HUDEP-2 (cell line): Measurements from ENCODE around the gene KMT2C.
"Not testable (repeated sequence)": the region's sequence is repeated elsewhere in the genome, so short reads cannot be mapped to it uniquely, and the experiment has no call there.

Source experiments
- DNase-seq, 76 experiments: peaks; one replicate each; lab custom pipeline; 2025; ENCODE audit not compliant: unreplicated experiment in 76 of 76; lab: John Stamatoyannopoulos, UW

The KMT2C gene

DNA sequence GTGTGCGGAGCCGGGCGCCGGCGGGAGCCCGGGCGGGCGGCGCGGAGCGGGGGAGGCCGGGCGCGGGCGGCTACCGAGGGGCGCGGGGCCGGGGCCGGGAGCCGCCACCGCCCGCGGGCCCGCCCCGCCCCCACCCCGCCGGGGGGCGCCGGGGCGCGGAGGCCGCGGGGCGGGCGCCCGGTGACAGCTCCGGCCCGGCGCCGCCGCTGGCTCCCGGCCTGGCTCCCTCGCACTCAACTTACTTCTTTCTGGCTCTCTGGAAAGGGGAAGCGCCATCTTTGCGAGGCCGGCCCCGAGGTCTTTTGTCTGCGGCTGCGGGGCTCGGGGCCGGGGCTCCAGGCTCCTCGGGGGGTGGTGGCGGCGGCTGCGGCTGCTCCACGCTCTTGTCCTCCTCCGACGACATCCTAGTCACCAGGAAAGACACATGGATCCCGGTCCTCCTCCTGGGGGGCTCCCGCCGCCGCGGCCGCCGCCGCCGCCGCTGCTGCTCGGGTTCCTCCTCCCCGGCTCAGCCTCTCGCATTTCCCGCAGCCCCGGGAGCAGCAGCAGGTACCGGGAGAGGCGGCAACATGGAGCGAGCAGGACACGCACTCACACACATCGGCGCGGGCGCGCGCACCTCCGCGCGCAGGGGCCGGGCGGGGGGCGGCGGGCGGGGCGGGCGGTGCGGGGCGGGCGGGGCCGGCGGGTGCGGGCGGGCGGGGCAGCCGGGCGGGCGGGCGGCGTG lies at the start of gene KMT2C:
Gene KMT2C (minus strand): TSS at position 620 of the 727 bp plus-strand sequence. CDS start 217 bp downstream, at position 403.
- DNase-seq: peak in 29 of 76 experiments; percentile 7 to 48 (median 30)

DNA sequence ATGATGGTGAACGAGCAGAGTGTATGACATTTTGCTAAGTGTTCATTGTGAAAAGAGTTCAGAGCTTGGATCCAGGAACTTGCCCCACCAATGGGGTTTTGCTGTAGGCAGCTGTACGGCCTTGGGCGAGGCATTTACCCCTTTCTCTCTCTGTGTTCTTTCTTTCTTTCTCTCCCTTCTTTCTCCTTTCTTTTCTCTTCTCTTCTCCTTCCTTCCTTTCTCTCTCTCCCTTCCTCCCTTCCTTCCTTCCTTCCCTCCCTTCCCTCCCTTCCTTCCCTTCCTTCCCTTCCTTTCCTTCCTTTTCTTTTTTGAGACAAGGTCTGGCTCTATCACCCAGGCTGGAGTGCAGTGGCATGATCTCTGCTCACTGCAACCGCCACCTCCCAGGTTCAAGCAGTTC lies 45.3 kb upstream of the KMT2C start:
- DNase-seq: no peak

GRCh38 chr7:152480664-152481063 lies 44.9 kb upstream of the KMT2C start:
- DNase-seq: no peak

DNA sequence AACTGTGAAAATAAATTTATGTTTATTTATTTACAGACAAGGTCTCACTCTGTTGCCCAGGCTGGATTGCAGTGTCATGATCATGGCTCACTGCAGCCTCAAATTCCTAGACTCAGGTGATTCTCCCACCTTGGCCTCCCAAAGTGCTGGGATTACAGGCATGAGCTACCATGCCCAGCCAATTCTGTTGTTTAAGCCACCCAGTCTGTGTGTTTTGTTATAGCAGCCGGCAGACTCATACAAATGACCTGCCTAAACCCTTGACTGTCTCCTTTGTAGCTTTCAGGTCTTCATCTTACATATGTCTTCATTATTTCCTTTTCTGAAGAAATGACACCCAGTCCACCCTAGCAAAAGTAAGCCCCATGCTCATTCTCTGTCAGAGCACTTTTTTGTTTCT lies 43.8 kb upstream of the KMT2C start:
- no peak for DNase-seq

- DNase-seq: no peak
These were observed 42.3 kb upstream of the KMT2C start for GRCh38 chr7:152478140-152478539.

- no peak for DNase-seq
These were observed 41.3 kb upstream of the KMT2C start for GRCh38 chr7:152477079-152477478.

- no peak for DNase-seq
These were observed 40.7 kb upstream of the KMT2C start for GRCh38 chr7:152476551-152476950.

DNA sequence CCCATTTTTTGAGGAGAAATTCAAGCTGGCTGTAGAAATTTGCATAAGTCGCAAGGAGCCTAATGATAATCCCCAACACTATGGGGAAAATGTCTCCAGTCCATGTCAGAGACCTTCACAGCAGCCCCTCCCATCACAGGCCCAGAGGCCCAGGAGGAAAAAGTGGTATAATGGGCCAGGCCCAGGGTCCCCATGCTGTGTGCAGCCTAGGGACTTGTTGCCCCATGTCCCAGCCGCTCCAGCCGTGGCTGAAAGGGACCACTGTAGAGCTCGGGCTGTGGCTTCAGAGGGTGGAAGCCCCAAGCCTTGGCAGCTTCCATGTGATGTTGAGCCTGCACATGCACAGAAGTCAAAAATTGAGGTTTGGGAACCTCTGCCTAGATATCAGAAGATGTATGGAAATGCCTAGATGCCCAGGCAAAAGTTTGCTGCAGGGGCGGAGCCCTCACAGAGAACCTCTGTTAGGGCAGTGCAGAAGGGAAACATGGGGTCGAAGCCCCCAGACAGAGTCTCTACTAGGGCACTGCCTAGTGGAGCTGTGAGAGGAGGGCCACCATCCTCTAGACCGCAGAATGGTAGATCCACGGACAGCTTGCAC lies 35.3 kb upstream of the KMT2C start:
- DNase-seq: not testable (repeated sequence)

DNA sequence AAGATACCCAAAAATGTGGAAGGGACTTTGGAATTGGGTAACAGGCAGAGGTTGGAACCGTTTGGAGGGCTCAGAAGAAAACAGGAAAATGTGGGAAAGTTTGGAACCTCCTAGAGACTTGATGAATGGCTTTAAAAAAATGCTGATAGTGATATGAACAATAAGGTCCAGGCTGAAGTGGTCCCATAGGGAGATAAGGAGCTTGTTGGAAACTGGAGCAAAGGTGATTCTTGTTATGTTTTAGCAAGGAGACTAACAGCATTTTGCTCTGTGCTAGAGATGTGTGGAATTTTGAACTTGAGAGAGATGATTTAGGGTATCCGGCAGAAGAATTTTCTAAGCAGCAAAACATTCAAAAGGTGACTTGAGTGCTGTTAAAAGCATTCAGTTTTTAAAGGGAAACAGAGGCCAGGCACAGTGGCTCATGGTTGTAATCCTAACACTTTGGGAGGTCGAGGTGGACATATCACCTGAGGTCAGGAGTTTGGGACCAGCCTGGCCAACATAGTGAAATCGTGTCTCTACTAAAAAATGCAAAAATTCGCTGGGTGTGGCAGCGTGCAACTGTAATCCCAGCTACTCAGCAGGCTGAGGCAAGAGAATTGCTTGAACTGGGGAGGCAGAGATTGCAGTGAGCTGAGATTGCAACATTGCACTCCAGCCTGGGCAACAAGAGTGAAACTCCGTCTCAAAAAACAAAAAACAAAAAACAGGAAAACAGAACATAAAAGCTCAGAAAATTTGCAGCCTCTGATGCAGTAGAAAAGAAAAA lies 34.6 kb upstream of the KMT2C start:
- DNase-seq: not testable (repeated sequence)

GRCh38 chr7:152469576-152469975 lies 33.8 kb upstream of the KMT2C start:
- DNase-seq: not testable (repeated sequence)

GRCh38 chr7:152467225-152467624 lies 31.4 kb upstream of the KMT2C start:
- DNase-seq: no peak

GRCh38 chr7:152465119-152465387 lies 29.2 kb upstream of the KMT2C start:
- peak in 1 of 76 experiments; percentile 40 for DNase-seq

GRCh38 chr7:152464312-152465118 lies 28.7 kb upstream of the KMT2C start:
- DNase-seq: peak in 63 of 76 experiments; percentile 4 to 79 (median 52)

DNA sequence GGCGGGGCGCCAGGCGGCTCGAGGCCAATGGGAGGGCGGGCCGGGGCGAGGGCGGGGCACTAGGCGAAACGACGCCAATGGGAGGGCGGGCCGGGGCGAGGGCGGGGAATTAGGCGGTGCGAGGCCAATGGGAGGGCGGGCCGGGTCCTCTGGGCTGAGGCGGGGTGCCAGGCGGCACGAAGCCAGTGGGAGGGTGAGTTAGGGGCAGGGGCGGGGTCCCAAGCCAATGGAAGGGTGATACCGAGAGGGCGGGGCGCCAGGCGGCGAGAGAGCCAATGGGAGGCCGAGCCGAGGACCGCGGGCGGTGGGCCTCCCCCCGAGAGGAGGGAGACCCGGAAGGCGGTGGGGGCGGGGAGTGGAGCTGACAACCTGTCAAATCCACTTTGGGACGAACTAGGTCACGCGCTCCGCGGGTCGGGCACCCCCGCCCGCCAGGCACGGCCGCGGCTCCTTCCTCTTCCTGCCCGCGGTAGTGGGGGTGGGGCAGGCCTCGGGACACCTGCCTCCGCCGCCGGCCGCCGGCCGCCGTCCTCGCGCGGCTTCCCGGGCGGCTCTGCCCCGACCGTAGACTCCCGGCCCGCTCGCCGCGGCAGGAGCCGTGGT lies 28.0 kb upstream of the KMT2C start:
- peak; percentile 72 to 100 (median 99) for DNase-seq

DNA sequence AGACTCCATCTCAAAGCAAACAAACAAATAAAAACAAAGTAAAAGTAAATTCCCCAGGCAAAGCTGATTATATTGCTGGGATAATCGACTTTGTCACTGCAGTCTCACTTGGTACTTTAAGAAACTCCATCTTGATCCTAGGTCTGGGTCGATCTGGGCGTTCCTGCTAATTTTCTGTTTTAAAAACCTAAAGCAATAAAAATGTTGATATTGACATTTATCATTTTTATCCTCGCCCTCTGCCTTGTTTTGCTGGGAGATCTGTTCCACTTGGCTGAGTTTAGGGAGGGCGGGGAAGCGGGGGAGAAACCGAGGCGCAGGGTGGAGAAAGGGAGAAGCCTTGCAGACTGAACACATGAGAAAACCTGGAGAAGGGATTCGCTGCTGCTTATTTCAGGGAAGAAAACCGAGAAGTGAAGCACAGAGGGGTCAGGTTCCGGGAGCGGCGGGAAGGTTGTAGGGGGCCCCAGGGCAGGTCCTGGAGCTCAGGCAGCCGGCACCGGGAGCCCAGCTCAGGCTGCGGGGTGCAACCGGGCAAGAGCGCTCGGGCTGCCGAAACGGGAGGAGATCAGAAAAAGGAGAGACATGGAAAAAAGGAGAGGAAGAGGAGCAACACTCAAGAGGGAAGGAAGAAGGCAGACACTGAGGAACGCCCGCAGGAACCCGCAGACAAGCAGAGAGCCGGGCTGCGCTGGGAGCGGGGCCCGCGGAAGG lies 27.3 kb upstream of the KMT2C start:
- DNase-seq: peak in 1 of 76 experiments; percentile 30

- peak in 54 of 76 experiments; percentile 5 to 84 (median 34) for DNase-seq
These were observed 24.0 kb upstream of the KMT2C start for GRCh38 chr7:152459724-152460251.

GRCh38 chr7:152451356-152451755 lies 15.6 kb upstream of the KMT2C start:
- no peak for DNase-seq

GRCh38 chr7:152445386-152446008 lies 9.7 kb upstream of the KMT2C start:
- not testable (repeated sequence) for DNase-seq

GRCh38 chr7:152443586-152443985 lies 7.8 kb upstream of the KMT2C start:
- no peak for DNase-seq
